KMS-11 (cell line): ENCODE results near the gene CTIF.

Source experiments
- H2AFZ ChIP-seq: fragments of 200-600 bp; sonication (generic); 2 replicates; pipeline ENCODE4 v1.6.1; 2016; ENCODE audit warnings: antibody characterized with exemption, mixed run types, low read depth
- H3K27ac ChIP-seq: fragments of 200-600 bp; sonication (generic); 2 replicates; pipeline ENCODE4 v1.6.1; 2016; ENCODE audit warnings: mild to moderate bottlenecking, mixed run types
- H3K27me3 ChIP-seq: fragments of 200-600 bp; sonication (generic); 2 replicates; pipeline ENCODE4 v1.6.1; 2017; ENCODE audit warnings: mild to moderate bottlenecking, low read depth, mixed run types, moderate library complexity; ENCODE audit not compliant: insufficient read depth
- H3K36me3 ChIP-seq: fragments of 200-600 bp; sonication (generic); 2 replicates; pipeline ENCODE4 v1.6.1; 2017; ENCODE audit warnings: mild to moderate bottlenecking, mixed run types; ENCODE audit not compliant: insufficient read depth
- H3K4me1 ChIP-seq: fragments of 200-600 bp; sonication (generic); 2 replicates; pipeline ENCODE4 v1.6.1; 2016; ENCODE audit warnings: mild to moderate bottlenecking, low read depth, mixed run types; ENCODE audit not compliant: poor library complexity, severe bottlenecking
- H3K4me2 ChIP-seq: fragments of 200-600 bp; sonication (generic); 2 replicates; pipeline ENCODE4 v1.7.0; 2016; ENCODE audit warnings: mild to moderate bottlenecking, mixed run types
- H3K4me3 ChIP-seq: fragments of 200-600 bp; sonication (generic); IDR thresholded peaks from 2 replicates; pipeline ENCODE4 v1.6.1; 2017; ENCODE audit warnings: low read depth, low read length, mixed read lengths; ENCODE audit not compliant: insufficient read depth
- H3K79me2 ChIP-seq: fragments of 200-600 bp; sonication (generic); 2 replicates; pipeline ENCODE4 v1.6.1; 2016; ENCODE audit warnings: low read depth, mixed run types; ENCODE audit not compliant: insufficient read depth
- H3K9ac ChIP-seq: fragments of 200-600 bp; sonication (generic); 2 replicates; pipeline ENCODE4 v1.6.1; 2016; ENCODE audit warnings: mild to moderate bottlenecking, mixed run types
- H4K20me1 ChIP-seq: fragments of 200-600 bp; sonication (generic); 2 replicates; pipeline ENCODE4 v1.6.1; 2016; ENCODE audit warnings: mild to moderate bottlenecking, mixed run types; ENCODE audit not compliant: insufficient read depth
- TF ChIP-seq, protein P1 (sequence below): fragments of 200-600 bp; sonication (generic); conservative IDR thresholded peaks from 2 replicates; pipeline ENCODE4 v1.6.1; 2017; ENCODE audit warnings: low read depth, mild to moderate bottlenecking, antibody characterized with exemption, low read length, moderate library complexity, mixed read lengths

Gene CTIF

DNA sequence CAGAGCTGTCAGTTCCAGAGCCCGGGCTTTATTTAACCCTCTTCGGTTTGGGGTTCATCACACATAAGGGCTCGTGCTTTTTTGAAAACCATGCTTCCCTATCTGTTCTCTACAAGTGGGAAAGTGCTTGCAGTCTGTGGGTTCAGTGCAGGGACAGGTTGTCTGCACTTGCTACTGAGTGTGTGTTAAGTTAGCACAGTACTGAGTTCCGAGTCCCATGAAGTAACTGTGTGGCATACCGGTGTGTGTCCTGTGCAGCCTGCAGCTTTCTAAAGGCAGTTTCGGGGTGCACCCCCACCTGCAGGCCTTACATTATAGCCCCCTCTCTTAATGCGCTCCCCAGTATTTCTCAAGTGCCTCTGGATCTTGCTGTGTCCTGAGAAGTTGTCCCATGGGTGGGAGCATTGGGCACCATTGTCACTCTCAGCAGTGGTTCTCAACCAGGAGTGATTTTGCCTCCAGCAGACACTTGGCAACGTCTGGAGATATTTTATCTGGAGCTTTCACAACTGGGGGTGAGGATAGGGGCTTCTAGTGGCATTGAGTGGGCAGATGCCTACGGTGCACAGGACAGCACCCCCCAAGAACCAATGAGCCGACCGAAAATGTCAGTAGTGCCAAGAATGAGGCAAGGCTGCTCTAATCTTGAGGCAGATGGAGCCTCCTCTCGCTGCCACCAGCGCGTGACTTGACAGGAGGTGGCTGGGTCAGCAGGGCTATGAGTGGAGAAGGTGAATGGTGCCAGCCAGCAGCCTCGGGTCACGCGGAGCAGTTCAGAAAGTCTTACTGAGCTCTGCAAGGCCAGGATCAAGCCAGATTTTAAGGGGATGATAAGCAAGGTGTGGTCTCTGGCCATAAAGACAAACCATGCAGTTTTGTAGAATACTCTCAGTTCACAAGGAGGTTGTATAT is 259.8 kb downstream of the CTIF start:
- Histone ChIP-seq H4K20me1 (no peaks in the 10 kb centered on the region), H3K27me3 (no peaks in the 10 kb centered on the region), H3K9ac (no peak overlapping the region), H3K4me1 (peaks cover 38% of the 10 kb centered on the region), H3K36me3 (no peaks in the 10 kb centered on the region), H3K4me2 (no peak overlapping the region), H2AFZ (no peak overlapping the region), H3K27ac (no peak overlapping the region), H3K4me3 (no peak overlapping the region), H3K79me2 (no peaks in the 10 kb centered on the region)
- TF ChIP-seq, protein P1, sequence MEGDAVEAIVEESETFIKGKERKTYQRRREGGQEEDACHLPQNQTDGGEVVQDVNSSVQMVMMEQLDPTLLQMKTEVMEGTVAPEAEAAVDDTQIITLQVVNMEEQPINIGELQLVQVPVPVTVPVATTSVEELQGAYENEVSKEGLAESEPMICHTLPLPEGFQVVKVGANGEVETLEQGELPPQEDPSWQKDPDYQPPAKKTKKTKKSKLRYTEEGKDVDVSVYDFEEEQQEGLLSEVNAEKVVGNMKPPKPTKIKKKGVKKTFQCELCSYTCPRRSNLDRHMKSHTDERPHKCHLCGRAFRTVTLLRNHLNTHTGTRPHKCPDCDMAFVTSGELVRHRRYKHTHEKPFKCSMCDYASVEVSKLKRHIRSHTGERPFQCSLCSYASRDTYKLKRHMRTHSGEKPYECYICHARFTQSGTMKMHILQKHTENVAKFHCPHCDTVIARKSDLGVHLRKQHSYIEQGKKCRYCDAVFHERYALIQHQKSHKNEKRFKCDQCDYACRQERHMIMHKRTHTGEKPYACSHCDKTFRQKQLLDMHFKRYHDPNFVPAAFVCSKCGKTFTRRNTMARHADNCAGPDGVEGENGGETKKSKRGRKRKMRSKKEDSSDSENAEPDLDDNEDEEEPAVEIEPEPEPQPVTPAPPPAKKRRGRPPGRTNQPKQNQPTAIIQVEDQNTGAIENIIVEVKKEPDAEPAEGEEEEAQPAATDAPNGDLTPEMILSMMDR: no peak

DNA sequence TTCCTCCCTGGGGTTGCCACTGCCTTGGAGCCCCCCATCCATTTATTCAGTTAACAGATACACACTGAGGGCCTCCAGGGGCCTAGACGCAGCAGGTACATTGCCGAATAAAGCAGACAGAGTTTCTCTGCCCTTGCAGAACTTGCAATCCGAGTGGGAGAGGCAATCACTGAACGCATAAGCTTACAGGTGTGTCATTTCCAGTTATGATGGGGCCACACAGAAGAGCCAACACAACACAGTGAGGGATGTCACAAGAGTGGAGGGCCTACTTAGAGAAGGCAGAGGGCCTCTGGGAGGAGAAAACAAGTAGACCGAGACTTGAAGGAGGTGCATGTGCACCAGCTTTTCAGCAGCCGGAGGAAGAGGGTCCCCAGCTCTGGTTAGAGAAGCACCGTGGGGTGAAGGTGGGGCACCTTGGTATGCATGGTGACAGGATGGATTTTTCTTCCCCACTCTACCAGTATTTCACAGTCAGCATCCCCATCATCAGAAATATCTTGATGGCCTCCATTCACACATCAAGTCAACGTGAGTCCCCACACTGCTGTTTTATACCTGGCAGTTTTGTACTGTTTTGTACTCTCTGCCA is 261.0 kb downstream of the CTIF start:
- no peaks in the 10 kb centered on the region for H3K27me3 ChIP-seq
- no peaks in the 10 kb centered on the region for H4K20me1 ChIP-seq
- H3K79me2 ChIP-seq: no peaks in the 10 kb centered on the region
- no peak overlapping the region for H2AFZ ChIP-seq
- TF ChIP-seq, protein P1: no peak
- no peak overlapping the region for H3K4me3 ChIP-seq
- no peak overlapping the region for H3K4me2 ChIP-seq
- no peaks in the 10 kb centered on the region for H3K36me3 ChIP-seq
- no peak overlapping the region for H3K27ac ChIP-seq
- H3K4me1 ChIP-seq: peaks cover 38% of the 10 kb centered on the region
- H3K9ac ChIP-seq: no peak overlapping the region

DNA sequence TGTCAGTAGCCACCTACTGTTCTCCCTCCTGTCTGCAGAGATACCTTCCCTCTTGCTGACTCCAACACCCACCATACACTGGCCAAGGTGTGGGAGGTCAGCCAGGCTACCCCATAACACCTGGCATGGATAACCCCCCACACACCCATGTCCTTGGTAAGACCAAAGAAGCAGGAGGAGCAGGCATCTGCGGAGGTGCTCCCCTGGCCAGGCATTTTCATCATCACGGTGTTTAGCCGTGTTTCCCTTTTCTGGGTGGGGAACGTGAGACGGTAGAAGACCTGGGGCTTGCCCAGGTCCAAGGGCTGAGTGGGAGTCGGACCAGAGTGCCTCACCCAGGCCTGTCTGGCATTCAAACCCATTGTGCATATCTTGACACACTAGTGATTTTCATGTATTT is 261.6 kb downstream of the CTIF start:
- H3K36me3 ChIP-seq: no peaks in the 10 kb centered on the region
- peaks cover 38% of the 10 kb centered on the region for H3K4me1 ChIP-seq
- TF ChIP-seq, protein P1: no peak
- no peak overlapping the region for H2AFZ ChIP-seq
- no peak overlapping the region for H3K9ac ChIP-seq
- no peaks in the 10 kb centered on the region for H3K27me3 ChIP-seq
- H3K4me3 ChIP-seq: no peak overlapping the region
- no peaks in the 10 kb centered on the region for H4K20me1 ChIP-seq
- no peaks in the 10 kb centered on the region for H3K79me2 ChIP-seq
- peak overlapping the region; percentile 70 for H3K4me2 ChIP-seq
- no peak overlapping the region for H3K27ac ChIP-seq

DNA sequence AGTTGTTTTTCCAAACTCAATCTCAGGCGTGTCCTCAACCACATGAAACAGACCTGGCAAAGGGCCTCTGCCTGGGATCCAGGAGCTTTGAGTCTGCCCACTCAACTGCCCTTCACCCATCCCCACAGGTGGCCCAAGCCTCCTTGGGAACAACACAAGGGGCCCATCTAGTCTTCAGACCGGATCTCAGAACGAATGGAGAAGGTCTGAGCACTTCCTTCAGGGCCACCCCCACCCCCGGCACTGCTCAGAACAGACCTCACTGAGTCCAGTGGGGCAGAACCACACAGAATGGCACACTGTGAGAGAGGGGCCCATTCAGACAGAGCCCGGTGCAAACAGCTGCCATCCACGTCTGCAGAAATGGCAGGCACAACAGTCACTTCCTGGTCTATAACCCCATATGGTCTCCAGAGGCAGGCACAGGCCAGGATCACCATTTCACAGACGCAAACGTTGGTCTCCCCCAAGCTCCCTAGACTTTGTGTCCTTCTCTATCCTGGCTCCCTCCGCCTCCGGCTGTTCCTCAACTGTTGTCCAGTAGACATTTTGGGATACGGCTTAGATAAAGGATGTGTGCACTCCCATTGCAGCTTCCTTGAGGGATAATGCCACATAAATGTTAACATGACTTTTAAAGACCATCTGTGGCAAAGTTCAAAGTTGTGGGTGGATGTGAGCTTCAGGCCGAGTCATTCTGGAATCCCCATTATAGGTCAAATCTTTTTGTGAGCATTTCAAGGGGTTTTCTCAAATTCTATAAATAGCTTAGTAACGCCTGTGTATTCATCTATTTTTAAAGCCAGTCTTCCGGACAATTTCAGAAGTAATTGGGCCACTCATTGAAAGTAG is 262.3 kb downstream of the CTIF start:
- Histone ChIP-seq H3K79me2 (no peaks in the 10 kb centered on the region), H3K4me1 (peaks cover 38% of the 10 kb centered on the region), H4K20me1 (no peaks in the 10 kb centered on the region), H2AFZ (no peak overlapping the region), H3K9ac (no peak overlapping the region), H3K4me3 (no peak overlapping the region), H3K27me3 (no peaks in the 10 kb centered on the region), H3K36me3 (no peaks in the 10 kb centered on the region), H3K4me2 (peak overlapping the region; percentile 70), H3K27ac (peak overlapping the region; percentile 32; the same call in 1 of the 2 replicates)
- TF ChIP-seq, protein P1: no peak
